Cardiac muscle cell (in vitro differentiated cells and primary cell): ENCODE measurements around the gene FAM98C. TPM values are rescaled to one million over a fixed set of nuclear protein-coding genes. Genes with fewer than 3 reads are reported as not detected.
"Not testable (repeated sequence)": the region's sequence is repeated elsewhere in the genome, so short reads cannot be mapped to it uniquely, and the experiment has no call there.

Experiments used
- DNase-seq, 2 donors: peaks; one replicate each; pipeline versions ENCODE4 v3.0.0 to v3.0.0-alpha.2; 2010 to 2017; ENCODE audit warnings: low read depth in 1 of 2, low spot score in 1 of 2
- H3K27ac ChIP-seq: fragments of 200-600 bp; sonication (generic); 2 replicates; pipeline ENCODE4 v1.5.1; 2016
- H3K27me3 ChIP-seq: fragments of 200-600 bp; sonication (generic); 2 replicates; pipeline ENCODE4 v1.6.0; 2016; ENCODE audit warnings: control low read depth
- H3K36me3 ChIP-seq: fragments of 200-600 bp; sonication (generic); 2 replicates; pipeline ENCODE4 v1.5.1; 2016; ENCODE audit warnings: control low read depth
- H3K4me1 ChIP-seq: fragments of 200-600 bp; sonication (generic); 2 replicates; pipeline ENCODE4 v1.8.1; 2017; ENCODE audit warnings: low read depth, mild to moderate bottlenecking, mixed run types
- H3K4me3 ChIP-seq: fragments of 200-600 bp; sonication (generic); 2 replicates; pipeline ENCODE4 v1.5.1; 2016; ENCODE audit warnings: mild to moderate bottlenecking
- H3K9me3 ChIP-seq: fragments of 200-600 bp; sonication (generic); 2 replicates; pipeline ENCODE4 v1.5.1; 2017; ENCODE audit warnings: low read depth, mild to moderate bottlenecking, control low read depth
- polyA plus RNA-seq: library from polyadenylated mRNA; unstranded; fragments of >200 nt; fragmentation: Nextera tagmentation; extraction: Ambion mirVana; gene quantifications from 2 replicates; pipeline ENCODE4 v1.2.1, GENCODE V29; 2016
- total RNA-seq: library from RNA; depleted of rRNA; stranded (reverse); fragments of >200 nt; gene quantifications from 2 replicates; pipeline ENCODE4 v1.2.3, GENCODE V29; 2016
- TF ChIP-seq, protein P1 (sequence below): IDR thresholded peaks from 2 replicates; pipeline ENCODE4 v1.5.1; 2012; ENCODE audit warnings: low read depth, mild to moderate bottlenecking, low read length

Gene FAM98C
- total and polyA plus RNA-seq, 2 experiments from 2014 or later, result 20.0 to 35.3 TPM

GRCh38 chr19:38360839-38361631 is 41.9 kb upstream of the FAM98C start:
- no peak for DNase-seq
- no peak overlapping the region for H3K27ac ChIP-seq
- TF ChIP-seq, protein P1, sequence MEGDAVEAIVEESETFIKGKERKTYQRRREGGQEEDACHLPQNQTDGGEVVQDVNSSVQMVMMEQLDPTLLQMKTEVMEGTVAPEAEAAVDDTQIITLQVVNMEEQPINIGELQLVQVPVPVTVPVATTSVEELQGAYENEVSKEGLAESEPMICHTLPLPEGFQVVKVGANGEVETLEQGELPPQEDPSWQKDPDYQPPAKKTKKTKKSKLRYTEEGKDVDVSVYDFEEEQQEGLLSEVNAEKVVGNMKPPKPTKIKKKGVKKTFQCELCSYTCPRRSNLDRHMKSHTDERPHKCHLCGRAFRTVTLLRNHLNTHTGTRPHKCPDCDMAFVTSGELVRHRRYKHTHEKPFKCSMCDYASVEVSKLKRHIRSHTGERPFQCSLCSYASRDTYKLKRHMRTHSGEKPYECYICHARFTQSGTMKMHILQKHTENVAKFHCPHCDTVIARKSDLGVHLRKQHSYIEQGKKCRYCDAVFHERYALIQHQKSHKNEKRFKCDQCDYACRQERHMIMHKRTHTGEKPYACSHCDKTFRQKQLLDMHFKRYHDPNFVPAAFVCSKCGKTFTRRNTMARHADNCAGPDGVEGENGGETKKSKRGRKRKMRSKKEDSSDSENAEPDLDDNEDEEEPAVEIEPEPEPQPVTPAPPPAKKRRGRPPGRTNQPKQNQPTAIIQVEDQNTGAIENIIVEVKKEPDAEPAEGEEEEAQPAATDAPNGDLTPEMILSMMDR, result no peak

DNA sequence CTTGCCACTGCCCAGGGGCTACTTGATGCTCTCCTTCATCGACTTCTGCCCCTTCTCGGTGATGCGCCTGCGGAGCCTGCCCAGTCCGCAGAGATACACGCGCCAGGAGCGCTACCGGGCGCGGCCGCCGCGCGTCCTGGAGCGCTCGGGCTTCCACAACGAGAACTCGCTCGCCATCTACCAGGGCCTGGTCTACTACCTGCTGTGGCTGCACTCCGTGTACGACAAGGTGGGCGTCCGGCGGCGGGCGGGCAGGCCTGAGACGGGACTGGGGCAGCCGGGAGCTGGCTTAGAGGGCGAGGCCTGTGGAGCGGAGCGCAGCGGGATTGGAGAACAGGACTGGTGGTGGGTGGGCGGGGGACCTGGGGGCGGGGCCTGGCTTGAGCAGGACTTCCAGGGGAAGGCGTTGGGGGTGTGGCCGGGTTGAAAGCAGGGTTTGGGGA is 41.2 kb upstream of the FAM98C start:
- Histone ChIP-seq H3K4me1 (no peaks in the 10 kb centered on the region), H3K9me3 (no peaks in the 10 kb centered on the region), H3K27me3 (peaks cover 36% of the 10 kb centered on the region), H3K36me3 (no peaks in the 10 kb centered on the region), H3K27ac (no peak overlapping the region), H3K4me3 (peak overlapping the region; percentile 47)
- DNase-seq, result peak; percentile 73 to 92
- TF ChIP-seq, protein P1, result no peak

More at GRCh38 chr19:38360839-38361631, 41.9 kb upstream of the FAM98C start:
- Histone ChIP-seq H3K4me3 (peak overlapping the region; percentile 47), H3K27me3 (peaks cover 36% of the 10 kb centered on the region), H3K4me1 (no peaks in the 10 kb centered on the region), H3K36me3 (no peaks in the 10 kb centered on the region), H3K9me3 (no peaks in the 10 kb centered on the region)

GRCh38 chr19:38362076-38362945 is 40.6 kb upstream of the FAM98C start:
- peaks cover 36% of the 10 kb centered on the region for H3K27me3 ChIP-seq
- TF ChIP-seq, protein P1, result no peak
- no peaks in the 10 kb centered on the region for H3K9me3 ChIP-seq
- H3K4me3 ChIP-seq, result peak overlapping the region; percentile 47
- H3K36me3 ChIP-seq, result no peaks in the 10 kb centered on the region
- no peaks in the 10 kb centered on the region for H3K4me1 ChIP-seq
- H3K27ac ChIP-seq, result peak overlapping the region; percentile 5
- DNase-seq, result peak; percentile 52 to 88

DNA sequence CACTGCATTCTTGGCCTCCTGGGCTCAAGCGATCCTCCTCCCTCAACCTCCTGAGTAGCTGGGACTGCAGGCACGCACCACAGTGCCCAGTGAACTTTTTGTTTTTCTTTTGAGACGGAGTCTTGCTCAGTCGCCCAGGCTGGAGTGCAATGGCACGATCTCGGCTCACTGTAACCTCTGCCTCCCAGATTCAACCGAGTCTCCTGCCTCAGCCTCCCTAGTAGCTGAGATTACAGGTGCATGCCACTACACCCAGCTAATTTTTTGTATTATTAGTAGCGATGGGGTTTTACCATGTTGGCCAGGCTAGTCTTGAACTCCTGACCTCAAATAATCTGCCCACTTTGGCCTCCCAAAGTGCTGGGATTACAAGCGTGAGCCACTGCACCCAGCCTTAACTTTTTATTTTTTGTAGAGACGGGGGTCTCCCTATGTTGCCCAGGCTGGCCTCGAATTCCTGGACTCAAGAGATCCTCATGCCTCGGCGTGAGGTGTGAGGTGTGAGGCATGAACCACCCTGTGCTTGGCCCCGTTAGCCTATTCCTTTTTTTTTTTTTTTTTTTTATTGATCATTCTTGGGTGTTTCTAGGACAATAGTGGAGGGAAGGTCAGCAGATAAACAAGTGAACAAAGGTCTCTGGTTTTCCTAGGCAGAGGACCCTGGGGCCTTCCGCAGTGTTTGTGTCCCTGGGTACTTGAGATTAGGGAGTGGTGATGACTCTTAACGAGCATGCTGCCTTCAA is 39.8 kb upstream of the FAM98C start:
- H3K36me3 ChIP-seq, H3K4me1 ChIP-seq, DNase-seq, H3K9me3 ChIP-seq, H3K27ac ChIP-seq: not testable (repeated sequence)
- Histone ChIP-seq H3K27me3 (peaks cover 31% of the 10 kb centered on the region), H3K4me3 (peak overlapping the region; percentile 47)

DNA sequence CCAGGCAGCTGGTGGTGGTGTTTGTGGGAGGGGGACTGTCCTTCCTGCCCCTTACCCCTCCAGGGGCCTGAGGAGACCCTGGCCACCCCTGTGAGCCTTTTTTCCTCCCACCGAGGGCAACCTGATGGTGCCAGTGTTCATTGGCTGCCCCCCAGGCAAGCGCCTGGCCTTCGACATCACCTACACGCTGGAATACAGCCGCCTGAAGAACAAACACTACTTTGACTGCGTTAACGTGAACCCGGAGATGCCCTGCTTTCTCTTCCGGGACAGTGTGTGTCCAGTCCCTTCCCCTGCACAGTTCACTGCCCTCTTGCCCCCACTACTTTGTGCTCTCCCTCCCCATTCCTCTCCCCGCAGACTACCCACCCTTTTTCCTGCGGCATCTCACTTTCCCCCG is 35.9 kb upstream of the FAM98C start:
- Histone ChIP-seq H3K4me3 (no peak overlapping the region), H3K9me3 (no peaks in the 10 kb centered on the region), H3K4me1 (no peaks in the 10 kb centered on the region), H3K27ac (no peak overlapping the region), H3K36me3 (no peaks in the 10 kb centered on the region), H3K27me3 (peaks cover 8% of the 10 kb centered on the region)
- DNase-seq, result no peak
- TF ChIP-seq, protein P1, result no peak
